ENCODE measurements around the gene STXBP6.

The STXBP6 gene

DNA sequence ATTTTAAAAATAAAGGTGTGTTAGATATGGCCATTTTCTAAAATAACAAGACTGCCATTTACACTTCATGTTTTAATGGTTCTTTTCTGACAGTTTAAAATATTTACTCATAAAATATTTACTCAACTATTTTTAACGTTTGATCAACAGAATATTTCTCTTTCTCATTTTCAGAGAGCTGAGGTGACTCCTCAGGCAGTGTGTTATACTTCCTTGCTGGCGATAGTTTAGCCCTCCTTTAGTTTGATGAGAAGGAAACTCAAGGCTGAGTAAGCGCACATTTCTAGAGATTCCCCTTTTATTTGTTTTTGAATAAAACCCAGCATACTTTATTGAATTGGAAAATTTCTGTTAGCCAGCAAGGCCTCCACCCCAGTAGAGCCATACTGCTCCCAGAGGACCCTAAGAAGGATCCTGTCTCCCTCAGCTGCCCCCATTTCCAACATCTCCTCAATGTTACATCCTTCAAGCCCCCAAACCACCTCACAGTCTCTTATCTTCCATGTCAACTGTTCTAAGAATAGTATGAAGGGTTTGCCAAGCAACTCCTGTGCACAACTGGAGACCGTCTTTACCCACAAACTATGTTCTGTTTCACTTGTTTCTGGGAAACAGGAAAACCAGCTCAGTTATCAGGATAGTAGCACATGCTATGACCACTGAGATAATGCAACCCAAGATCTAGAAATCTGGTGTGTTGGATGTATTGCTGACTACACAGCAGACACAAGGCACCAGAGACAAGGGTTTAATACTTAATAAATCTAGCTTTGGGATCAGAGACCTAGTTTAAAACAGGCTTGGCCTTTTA, 129.5 kb downstream of the STXBP6 start:
- no peak overlapping the region for H3K27ac ChIP-seq
- H3K4me3 ChIP-seq (ENCODE audit: low read depth, low read length): no peak overlapping the region
- no peak for TF ChIP-seq CTCF (IDR thresholded peaks at IDR 0.05; ENCODE audit: low read depth, low read length, missing control alignments)
- in situ Hi-C loops (cut with HindIII; ENCODE audit: low pct_ligation_motif_present, low sequenced_read_pairs): no loop called here
- no peaks in the 10 kb centered on the region for H3K36me3 ChIP-seq (replicated peaks)
- no peak for DNase-seq
- H3K27me3 ChIP-seq (replicated peaks): no peaks in the 10 kb centered on the region

- no peak for DNase-seq
- H3K36me3 ChIP-seq (replicated peaks): no peaks in the 10 kb centered on the region
- H3K27me3 ChIP-seq (replicated peaks): no peaks in the 10 kb centered on the region
- in situ Hi-C loops (cut with HindIII; ENCODE audit: low pct_ligation_motif_present, low sequenced_read_pairs): no loop called here
- no peak overlapping the region for H3K27ac ChIP-seq
- H3K4me3 ChIP-seq (ENCODE audit: low read depth, low read length): no peak overlapping the region
- no peak for TF ChIP-seq CTCF (IDR thresholded peaks at IDR 0.05; ENCODE audit: low read depth, low read length, missing control alignments)
Measured at GRCh38 chr14:24918822-24919221, 131.1 kb downstream of the STXBP6 start.

DNA sequence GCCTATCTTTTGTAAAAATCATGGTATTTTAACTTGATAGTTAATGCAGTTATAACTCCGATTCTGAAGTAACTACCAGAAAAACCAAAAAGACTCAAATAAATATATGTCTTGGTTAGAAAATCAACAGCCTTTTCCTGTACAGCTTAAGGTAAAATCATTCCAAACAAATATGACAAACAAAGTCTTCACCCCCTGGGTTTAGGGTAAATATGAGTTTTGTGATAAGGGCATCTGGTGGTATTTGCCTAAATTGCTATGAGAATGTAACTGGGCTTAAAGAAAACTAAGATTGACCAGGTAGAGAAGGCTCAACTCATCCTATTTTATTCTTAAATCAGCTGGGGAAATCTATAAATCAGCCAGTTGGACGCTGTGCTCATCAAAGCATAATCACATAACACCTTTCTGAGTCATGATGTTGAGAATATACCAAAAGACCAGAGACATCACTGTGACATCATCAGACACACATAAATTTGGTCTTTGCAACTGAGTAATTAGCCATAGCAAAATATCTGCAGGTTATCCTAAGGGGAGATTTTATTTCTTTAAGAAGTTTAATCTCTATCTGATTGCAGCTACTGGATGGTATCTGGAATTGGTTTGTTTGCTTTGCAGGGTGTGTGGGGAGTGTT, 133.9 kb downstream of the STXBP6 start:
- no peak overlapping the region for H3K27ac ChIP-seq
- H3K36me3 ChIP-seq (replicated peaks): no peaks in the 10 kb centered on the region
- no peaks in the 10 kb centered on the region for H3K27me3 ChIP-seq (replicated peaks)
- in situ Hi-C loops (cut with HindIII; ENCODE audit: low pct_ligation_motif_present, low sequenced_read_pairs): no loop called here
- DNase-seq: no peak
- no peak overlapping the region for H3K4me3 ChIP-seq (ENCODE audit: low read depth, low read length)
- TF ChIP-seq CTCF (IDR thresholded peaks at IDR 0.05; ENCODE audit: low read depth, low read length, missing control alignments): no peak

GRCh38 chr14:24915403-24915921, 134.5 kb downstream of the STXBP6 start:
- Histone ChIP-seq H3K4me3 (ENCODE audit: low read depth, low read length) (no peak overlapping the region), H3K36me3 (replicated peaks) (no peaks in the 10 kb centered on the region), H3K27me3 (replicated peaks) (no peaks in the 10 kb centered on the region), H3K27ac (no peak overlapping the region)
- in situ Hi-C loops (cut with HindIII; ENCODE audit: low pct_ligation_motif_present, low sequenced_read_pairs): no loop called here
- no peak for DNase-seq
- TF ChIP-seq CTCF (IDR thresholded peaks at IDR 0.05; ENCODE audit: low read depth, low read length, missing control alignments): no peak

- Histone ChIP-seq H3K36me3 (replicated peaks) (no peaks in the 10 kb centered on the region), H3K27ac (no peak overlapping the region), H3K27me3 (replicated peaks) (no peaks in the 10 kb centered on the region), H3K4me3 (ENCODE audit: low read depth, low read length) (no peak overlapping the region)
- no peak for DNase-seq
- in situ Hi-C loops (cut with HindIII; ENCODE audit: low pct_ligation_motif_present, low sequenced_read_pairs): no loop called here
- no peak for TF ChIP-seq CTCF (IDR thresholded peaks at IDR 0.05; ENCODE audit: low read depth, low read length, missing control alignments)
Measured at GRCh38 chr14:24913746-24914145, 136.2 kb downstream of the STXBP6 start.
